PC-3 (cell line): ENCODE measurements around the gene TCAP. TPM values are rescaled to one million over a fixed set of nuclear protein-coding genes. Genes with fewer than 3 reads are reported as not detected.

Experiments
- ATAC-seq: fragments of 200-7000 bp; cut with Tn5 transposase; 2 replicates; pipeline ENCODE4 v1.9.1; 2020; ENCODE audit warnings: mild to moderate bottlenecking, moderate library complexity
- BruUV-seq: library from RNA; stranded (reverse); fragments of 400-500 nt; replicated peaks from 2 replicates; lab custom pipeline; 2021; lab: Mats Ljungman, UMichigan
- CTCF ChIA-PET: fragments of 300-600 bp; sonication (Branson Sonifier 250); formaldehyde crosslinking; loops from one replicate; lab custom pipeline; 2022; ENCODE audit warnings: antibody characterized with exemption; lab: Charles Lee
- POLR2A ChIA-PET: fragments of 300-600 bp; sonication (Branson Sonifier 250); formaldehyde crosslinking; loops from one replicate; lab custom pipeline; 2022; ENCODE audit warnings: antibody characterized with exemption; ENCODE audit not compliant: unreplicated experiment; lab: Charles Lee
- DNase-seq: peaks from one replicate; pipeline ENCODE4 v3.0.0-alpha.2; 2015
- H2AFZ ChIP-seq: fragments of 300-600 bp; sonication (generic); 2 replicates; pipeline ENCODE4 v1.6.0; 2016; ENCODE audit warnings: antibody characterized with exemption, low read length
- H3F3A ChIP-seq: fragments of 300-600 bp; sonication (generic); one replicate; pipeline ENCODE4 v1.6.0; 2017; ENCODE audit warnings: antibody characterized with exemption, low read length, control low read depth, mild to moderate bottlenecking; ENCODE audit not compliant: unreplicated experiment
- H3K27ac ChIP-seq: fragments of 300-600 bp; sonication (generic); 2 replicates; pipeline ENCODE4 v1.5.1; 2016; ENCODE audit warnings: mild to moderate bottlenecking, low read length
- H3K27me3 ChIP-seq: fragments of 300-600 bp; sonication (generic); 2 replicates; pipeline ENCODE4 v1.6.1; 2016; ENCODE audit warnings: low read length, mixed read lengths
- H3K36me3 ChIP-seq: fragments of 300-600 bp; sonication (generic); 2 replicates; pipeline ENCODE4 v1.6.1; 2016; ENCODE audit warnings: low read depth, mixed run types, low read length, mixed read lengths
- H3K4me1 ChIP-seq: fragments of 300-600 bp; sonication (generic); 2 replicates; pipeline ENCODE4 v1.5.1; 2016; ENCODE audit warnings: low read length; ENCODE audit not compliant: insufficient read depth
- H3K4me2 ChIP-seq: fragments of 300-600 bp; sonication (generic); 2 replicates; pipeline ENCODE4 v1.6.0; 2016; ENCODE audit warnings: low read length
- H3K4me3 ChIP-seq: fragments of 300-600 bp; sonication (generic); 2 replicates; pipeline ENCODE4 v1.5.1; 2016; ENCODE audit warnings: mild to moderate bottlenecking, low read length, mixed read lengths
- H3K79me2 ChIP-seq: fragments of 300-600 bp; sonication (generic); 2 replicates; pipeline ENCODE4 v1.6.1; 2017; ENCODE audit warnings: low read length, mixed read lengths
- H3K9ac ChIP-seq: fragments of 300-600 bp; sonication (generic); 2 replicates; pipeline ENCODE4 v1.6.0; 2016; ENCODE audit warnings: mild to moderate bottlenecking, low read length
- H3K9me2 ChIP-seq: fragments of 300-600 bp; sonication (generic); replicated peaks from 2 replicates; pipeline ENCODE4 v1.6.1; 2016; ENCODE audit warnings: mixed run types, low read length, mixed read lengths
- H3K9me3 ChIP-seq: fragments of 300-600 bp; sonication (generic); 2 replicates; pipeline ENCODE4 v1.6.1; 2016; ENCODE audit warnings: low read length, mixed read lengths
- H4K20me1 ChIP-seq: fragments of 300-600 bp; sonication (generic); 2 replicates; pipeline ENCODE4 v1.6.1; 2016; ENCODE audit warnings: low read length, mixed read lengths
- CTCF ChIP-seq: fragments of 300-600 bp; sonication (generic); conservative IDR thresholded peaks from 2 replicates; pipeline ENCODE4 v1.5.1; 2017; ENCODE audit warnings: antibody characterized with exemption, low read depth, mild to moderate bottlenecking, low read length
- EZH2 ChIP-seq: fragments of 300-600 bp; sonication (generic); IDR thresholded peaks from one replicate; pipeline ENCODE4 v1.6.1; 2017; ENCODE audit warnings: antibody characterized with exemption, mild to moderate bottlenecking, low read length; ENCODE audit not compliant: unreplicated experiment
- EZH2phosphoT487 ChIP-seq: fragments of 300-600 bp; sonication (generic); IDR thresholded peaks from 2 replicates; pipeline ENCODE4 v1.6.1; 2018; ENCODE audit warnings: mild to moderate bottlenecking, antibody characterized with exemption, low read length, borderline replicate concordance
- intact Hi-C: fragments of 100-400 bp; cut with micrococcal nuclease; formaldehyde crosslinking; loops from 2 replicates; pipeline ENCODE4 v1.9.0; 2023
- total RNA-seq: library from RNA; depleted of rRNA; stranded (reverse); fragments of >200 nt; gene quantifications from 2 replicates; pipeline ENCODE4 v1.2.3, GENCODE V29; 2014

Gene TCAP
- total RNA-seq, 1 experiment from 2014 or later, result 0.51 TPM

- H3K4me1 ChIP-seq, result peaks cover 11% of the 10 kb centered on the region; the same call in 1 of the 2 replicates
- intact Hi-C loops, result no loop called here
- BruUV-seq, result no TSS peak
- H3K4me2 ChIP-seq, result no peak overlapping the region
- DNase-seq (no peak), ATAC-seq (no peak)
- no peaks in the 10 kb centered on the region for H3K79me2 ChIP-seq
- no peaks in the 10 kb centered on the region for H3K36me3 ChIP-seq
- no peak overlapping the region for H3K27ac ChIP-seq
- TF ChIP-seq CTCF (no peak), EZH2 (no peak), EZH2phosphoT487 (no peak)
- no peaks in the 10 kb centered on the region for H3K9me2 ChIP-seq
- no peak overlapping the region for H3K4me3 ChIP-seq
- H3K27me3 ChIP-seq, result no peaks in the 10 kb centered on the region
- H4K20me1 ChIP-seq, result no peaks in the 10 kb centered on the region
- H3F3A ChIP-seq, result no peaks in the 10 kb centered on the region
- ChIA-PET CTCF (no interaction called here), POLR2A (no interaction called here)
- H2AFZ ChIP-seq, result no peak overlapping the region
- no peaks in the 10 kb centered on the region for H3K9me3 ChIP-seq
- no peak overlapping the region for H3K9ac ChIP-seq
Measured at GRCh38 chr17:39674179-39674578, 9.0 kb downstream of the TCAP start.

- DNase-seq, result peak; percentile 36
- POLR2A ChIA-PET, result interaction anchor here (0.6 kb wide), 1 partner anchor 106 kb away, joined by 3 read pairs; no protein-coding TSS in a partner anchor
- H3F3A ChIP-seq, result no peaks in the 10 kb centered on the region
Measured at GRCh38 chr17:39674702-39675389, 9.7 kb downstream of the TCAP start.

More at GRCh38 chr17:39674702-39675389, 9.7 kb downstream of the TCAP start:
- Histone ChIP-seq H3K27ac (no peak overlapping the region), H3K9ac (no peak overlapping the region), H3K4me1 (peaks cover 11% of the 10 kb centered on the region; the same call in 1 of the 2 replicates), H3K79me2 (no peaks in the 10 kb centered on the region), H3K9me2 (no peaks in the 10 kb centered on the region), H3K36me3 (no peaks in the 10 kb centered on the region), H3K9me3 (no peaks in the 10 kb centered on the region), H3K4me3 (no peak overlapping the region), H3K4me2 (peak overlapping the region; percentile 16; the same call in 1 of the 2 replicates), H2AFZ (no peak overlapping the region), H4K20me1 (no peaks in the 10 kb centered on the region), H3K27me3 (no peaks in the 10 kb centered on the region)
- no peak; the same call in 1 of the 2 replicates for ATAC-seq
- TF ChIP-seq CTCF (no peak), EZH2phosphoT487 (no peak), EZH2 (no peak)
- BruUV-seq, result no TSS peak
- intact Hi-C loops, result no loop called here
- CTCF ChIA-PET, result no interaction called here
